SK-N-SH (cell line): ENCODE results near the gene LOXHD1. TPM values are rescaled to one million over a fixed set of nuclear protein-coding genes. Genes with fewer than 3 reads are reported as not detected.

Experiments
- CTCF ChIA-PET: fragments of 300-600, 350-600 bp; formaldehyde crosslinking; extraction: SDS; loops from one replicate; lab custom pipeline; 2021; lab: Yijun Ruan, JAX
- POLR2A ChIA-PET: fragments of 350-600 bp; sonication (Branson Sonifier 250); formaldehyde crosslinking; extraction: SDS; loops from one replicate; lab custom pipeline; 2020; ENCODE audit warnings: antibody characterized with exemption, inconsistent platforms; lab: Yijun Ruan, JAX
- DNase-seq: peaks from one replicate; pipeline ENCODE4 v3.0.0; 2012
- H2AFZ ChIP-seq: fragments of 200-600 bp; sonication (generic); 2 replicates; pipeline ENCODE4 v1.8.1; 2016; ENCODE audit warnings: antibody characterized with exemption, mild to moderate bottlenecking, low read depth
- H3F3A ChIP-seq: fragments of 200-600 bp; sonication (generic); replicated peaks from 2 replicates; pipeline ENCODE3; 2016; ENCODE audit warnings: antibody characterized with exemption, mild to moderate bottlenecking; ENCODE audit not compliant: insufficient read depth
- H3K27ac ChIP-seq, 2 experiments: fragments of 200-500 bp in 1 of 2; fragments of 200-600 bp in 1 of 2; sonication (Bioruptor generic) in 1 of 2; sonication (generic), shearing (Covaris generic) in 1 of 2; 2 replicates each; pipeline versions ENCODE4 v1.5.1 to v1.6.1; 2014 to 2016; ENCODE audit warnings: low read depth in 2 of 2, inconsistent platforms in 1 of 2, low read length in 1 of 2, mild to moderate bottlenecking in 1 of 2, mixed read lengths in 1 of 2
- H3K27me3 ChIP-seq: fragments of 200-600 bp; sonication (generic), shearing (Covaris generic); 2 replicates; pipeline ENCODE4 v1.6.1; 2016; ENCODE audit warnings: mixed run types; ENCODE audit not compliant: insufficient read depth
- H3K36me3 ChIP-seq, 2 experiments: fragments of 200-500 bp in 1 of 2; fragments of 200-600 bp in 1 of 2; sonication (Bioruptor generic) in 1 of 2; sonication (generic) in 1 of 2; replicated peaks in 1 of 2; 2 replicates each; pipeline versions ENCODE3 to v1.5.1; 2014 to 2016; ENCODE audit warnings: low read length in 1 of 2, mild to moderate bottlenecking in 1 of 2; ENCODE audit not compliant: insufficient read depth in 2 of 2, control insufficient read depth in 1 of 2
- H3K4me1 ChIP-seq, 2 experiments: fragments of 200-500 bp in 1 of 2; fragments of 200-600 bp in 1 of 2; sonication (Bioruptor generic) in 1 of 2; sonication (generic), shearing (Covaris generic) in 1 of 2; 2 replicates each; pipeline versions ENCODE4 v1.5.1 to v1.6.1; 2014 to 2016; ENCODE audit warnings: low read depth in 1 of 2, low read length in 1 of 2, mixed run types in 1 of 2; ENCODE audit not compliant: insufficient read depth in 2 of 2, control insufficient read depth in 1 of 2
- H3K4me2 ChIP-seq: fragments of 200-600 bp; sonication (generic), shearing (Covaris generic); 2 replicates; pipeline ENCODE4 v1.6.1; 2017; ENCODE audit warnings: mixed run types
- H3K4me3 ChIP-seq, 2 experiments: fragments of 200-500 bp in 1 of 2; fragments of 200-600 bp in 1 of 2; sonication (Bioruptor generic) in 1 of 2; sonication (generic), shearing (Covaris generic) in 1 of 2; 2 replicates each; pipeline versions ENCODE4 v1.5.1 to v1.8.1; 2014 to 2016; ENCODE audit warnings: low read depth in 2 of 2, inconsistent platforms in 1 of 2, low read length in 1 of 2, mild to moderate bottlenecking in 1 of 2, mixed read lengths in 1 of 2, moderate library complexity in 1 of 2
- H3K79me2 ChIP-seq: fragments of 200-600 bp; sonication (generic); 2 replicates; pipeline ENCODE4 v1.8.1; 2017; ENCODE audit warnings: mild to moderate bottlenecking; ENCODE audit not compliant: insufficient read depth
- H3K9ac ChIP-seq: fragments of 200-600 bp; sonication (generic); 2 replicates; pipeline ENCODE4 v1.6.1; 2017; ENCODE audit warnings: mixed run types
- H3K9me2 ChIP-seq: fragments of 200-600 bp; sonication (generic); 2 replicates; pipeline ENCODE4 v1.6.1; 2017; ENCODE audit warnings: mixed run types
- H3K9me3 ChIP-seq: fragments of 200-600 bp; sonication (generic); 2 replicates; pipeline ENCODE4 v1.6.1; 2017; ENCODE audit warnings: mixed run types, mild to moderate bottlenecking, moderate library complexity
- H4K20me1 ChIP-seq: fragments of 200-600 bp; sonication (generic); 2 replicates; pipeline ENCODE4 v1.6.1; 2017; ENCODE audit warnings: mild to moderate bottlenecking, mixed run types; ENCODE audit not compliant: insufficient read depth
- EP300 ChIP-seq, 2 experiments: IDR thresholded peaks; 2 replicates each; pipeline versions ENCODE4 v1.4.0 to v1.6.1; 2012; ENCODE audit warnings: borderline replicate concordance in 1 of 2, low read depth in 1 of 2, low read length in 1 of 2
- EZH2phosphoT487 ChIP-seq: fragments of 200-600 bp; sonication (generic); IDR thresholded peaks from 2 replicates; pipeline ENCODE4 v1.6.1; 2017; ENCODE audit warnings: low read depth, mixed run types, mild to moderate bottlenecking, antibody characterized with exemption, moderate library complexity, borderline replicate concordance
- FOXM1 ChIP-seq: IDR thresholded peaks from 2 replicates; pipeline ENCODE4 v1.4.0; 2012; ENCODE audit warnings: low read depth, mild to moderate bottlenecking
- GABPA ChIP-seq: IDR thresholded peaks from 2 replicates; pipeline ENCODE4 v1.4.0; 2012; ENCODE audit warnings: low read depth, mild to moderate bottlenecking
- MAX ChIP-seq: IDR thresholded peaks from 2 replicates; pipeline ENCODE4 v1.4.0; 2012; ENCODE audit warnings: low read depth
- MXI1 ChIP-seq: IDR thresholded peaks from 2 replicates; pipeline ENCODE4 v1.6.1; 2012; ENCODE audit warnings: mild to moderate bottlenecking, low read depth, low read length, improper control_type of control experiment
- NFIC ChIP-seq: IDR thresholded peaks from 2 replicates; pipeline ENCODE4 v1.4.0; 2012; ENCODE audit warnings: borderline replicate concordance
- PBX3 ChIP-seq: IDR thresholded peaks from 2 replicates; pipeline ENCODE4; 2012
- POLR2AphosphoS5 ChIP-seq: IDR thresholded peaks from 2 replicates; pipeline ENCODE4 v1.6.1; 2012; ENCODE audit warnings: low read depth, low read length
- RCOR1 ChIP-seq: fragments of 150-350 bp; IDR thresholded peaks from 2 replicates; pipeline ENCODE4 v1.6.1; 2017; ENCODE audit warnings: antibody characterized with exemption, low read length
- RFX5 ChIP-seq: IDR thresholded peaks from 2 replicates; pipeline ENCODE4 v1.6.1; 2012; ENCODE audit warnings: mild to moderate bottlenecking, improper control_type of control experiment, low read length
- SIN3A ChIP-seq: IDR thresholded peaks from 2 replicates; pipeline ENCODE4 v1.6.1; 2012; ENCODE audit warnings: low read depth, mild to moderate bottlenecking, low read length, moderate library complexity, borderline replicate concordance
- SMC3 ChIP-seq: IDR thresholded peaks from 2 replicates; pipeline ENCODE4 v1.6.1; 2012; ENCODE audit warnings: low read depth, low read length, improper control_type of control experiment
- TEAD4 ChIP-seq: IDR thresholded peaks from 2 replicates; pipeline ENCODE4 v1.4.0; 2012; ENCODE audit warnings: mild to moderate bottlenecking, borderline replicate concordance; ENCODE audit not compliant: insufficient read depth
- YY1 ChIP-seq: IDR thresholded peaks from 2 replicates; pipeline ENCODE4 v1.4.0; 2012; ENCODE audit warnings: low read depth, mild to moderate bottlenecking
- WGBS: methylation state at CpG from one replicate; pipeline ENCODE4 v1.1.6; 2017; ENCODE audit warnings: low lambda C conversion rate; 5-methylcytosine and 5-hydroxymethylcytosine counted together
- polyA plus RNA-seq, 3 experiments: library from polyadenylated mRNA; depleted of rRNA; stranded (reverse); fragments of >200 nt; gene quantifications; 2 replicates each; pipeline ENCODE4 v1.2.3, GENCODE V29; 2012

LOXHD1 gene
- polyA plus RNA-seq, 1 of the 3 experiments (the other 2 are of a cell fraction), result not detected

DNA sequence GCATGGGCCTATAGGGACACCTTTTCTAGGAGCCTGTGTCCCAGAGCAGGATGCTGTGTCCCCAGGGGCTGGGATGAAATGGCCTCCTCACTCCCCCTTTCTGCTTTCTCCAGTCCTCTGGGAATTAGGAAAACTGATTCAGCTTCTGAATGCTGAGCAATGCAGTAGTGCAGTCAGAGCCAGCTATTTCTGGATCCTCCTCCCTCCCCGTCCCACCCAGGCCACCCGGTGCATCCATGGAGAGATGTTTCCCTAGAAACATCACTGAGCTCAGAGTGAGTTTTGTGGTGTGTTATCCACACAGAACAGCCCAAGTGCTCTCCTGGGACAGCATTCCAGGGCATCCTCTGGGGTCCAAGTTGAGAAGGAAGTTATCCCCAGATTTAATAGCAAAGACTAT is 125.5 kb downstream of the LOXHD1 start:
- no peak overlapping the region for H3K9ac ChIP-seq
- H3K4me2 ChIP-seq, result no peak overlapping the region
- CTCF ChIA-PET, result interaction anchor here (1.2 kb wide), 1 partner anchor 13 kb away, joined by 4 read pairs; no protein-coding TSS in a partner anchor
- no peaks in the 10 kb centered on the region for H3K9me3 ChIP-seq
- no peaks in the 10 kb centered on the region for H3F3A ChIP-seq
- no peaks in the 10 kb centered on the region for H4K20me1 ChIP-seq
- no peak overlapping the region for H2AFZ ChIP-seq
- H3K79me2 ChIP-seq, result no peaks in the 10 kb centered on the region
- H3K4me3 ChIP-seq, result no peak overlapping the region
- no peak overlapping the region for H3K27ac ChIP-seq
- WGBS, result 17% methylated on average over 2 of the region's 2 CpGs
- no peaks in the 10 kb centered on the region for H3K27me3 ChIP-seq
- no peak for DNase-seq
- H3K36me3 ChIP-seq, result no peaks in the 10 kb centered on the region
- POLR2A ChIA-PET, result no interaction called here
- TF ChIP-seq RFX5 (no peak), YY1 (no peak), PBX3 (no peak), NFIC (no peak), MXI1 (no peak), EP300 (IDR thresholded peaks at IDR 0.05; ENCODE audit: borderline replicate concordance in 1 of 2, low read depth in 1 of 2, low read length in 1 of 2) (no peak)
- peaks cover 0 to 3% of the 10 kb centered on the region in 2 experiments; a peak in 1 of 4 replicates for H3K4me1 ChIP-seq
- no peaks in the 10 kb centered on the region for H3K9me2 ChIP-seq

- Histone ChIP-seq H3K4me2 (no peak overlapping the region), H3K79me2 (no peaks in the 10 kb centered on the region), H3K9ac (no peak overlapping the region), H3K27me3 (no peaks in the 10 kb centered on the region), H3K36me3 (no peaks in the 10 kb centered on the region), H2AFZ (no peak overlapping the region), H3F3A (no peaks in the 10 kb centered on the region), H4K20me1 (no peaks in the 10 kb centered on the region), H3K9me3 (no peaks in the 10 kb centered on the region), H3K27ac (no peak overlapping the region), H3K4me3 (no peak overlapping the region), H3K4me1 (peaks cover 0 to 3% of the 10 kb centered on the region in 2 experiments; a peak in 1 of 4 replicates), H3K9me2 (no peaks in the 10 kb centered on the region)
- no peak for TF ChIP-seq SIN3A
- no peak for TF ChIP-seq EZH2phosphoT487
- no peak for TF ChIP-seq SMC3
- no peak for TF ChIP-seq FOXM1
- no peak for TF ChIP-seq TEAD4
- no peak for TF ChIP-seq EP300 (IDR thresholded peaks at IDR 0.05; ENCODE audit: borderline replicate concordance in 1 of 2, low read depth in 1 of 2, low read length in 1 of 2)
- TF ChIP-seq RCOR1, result no peak
- no peak for TF ChIP-seq MAX
- TF ChIP-seq POLR2AphosphoS5, result no peak
- no peak for TF ChIP-seq GABPA
- ChIA-PET CTCF (interaction anchor here (1.2 to 2.6 kb wide), 2 partner anchors 130 to 247 kb away, joined by 3 to 8 read pairs; no protein-coding TSS in a partner anchor), POLR2A (no interaction called here)
- DNase-seq, result no peak
- 45% methylated on average over 3 of the region's 3 CpGs for WGBS
Observed at GRCh38 chr18:46528037-46528436, 129.0 kb downstream of the LOXHD1 start.
